Raji (cell line): ENCODE measurements around the gene GALNTL6.

Source experiments
- POLR2A ChIP-seq: IDR thresholded peaks from 2 replicates; pipeline ENCODE4 v1.6.1; 2011; ENCODE audit warnings: low read depth, low read length, control low read depth; ENCODE audit not compliant: insufficient read depth

GALNTL6 gene

GRCh38 chr4:172035562-172035961, 222.4 kb downstream of the GALNTL6 start:
- no peak for TF ChIP-seq POLR2A

GRCh38 chr4:172040766-172041165, 227.6 kb downstream of the GALNTL6 start:
- TF ChIP-seq POLR2A = no peak

GRCh38 chr4:172042714-172043114, 229.5 kb downstream of the GALNTL6 start:
- no peak for TF ChIP-seq POLR2A

- no peak for TF ChIP-seq POLR2A
These were observed 232.8 kb downstream of the GALNTL6 start for GRCh38 chr4:172045981-172046380.

GRCh38 chr4:172048666-172049065, 235.5 kb downstream of the GALNTL6 start:
- TF ChIP-seq POLR2A = no peak

- no peak for TF ChIP-seq POLR2A
These were observed 237.7 kb downstream of the GALNTL6 start for GRCh38 chr4:172050911-172051310.

- TF ChIP-seq POLR2A = no peak
These were observed 241.8 kb downstream of the GALNTL6 start for GRCh38 chr4:172055046-172055445.

- TF ChIP-seq POLR2A = no peak
These were observed 242.3 kb downstream of the GALNTL6 start for GRCh38 chr4:172055498-172055897.

- TF ChIP-seq POLR2A = no peak
These were observed 248.0 kb downstream of the GALNTL6 start for GRCh38 chr4:172061204-172061603.

- no peak for TF ChIP-seq POLR2A
These were observed 255.3 kb downstream of the GALNTL6 start for GRCh38 chr4:172068506-172068905.

GRCh38 chr4:172073590-172073989, 260.4 kb downstream of the GALNTL6 start:
- no peak for TF ChIP-seq POLR2A

GRCh38 chr4:172083272-172083671, 270.1 kb downstream of the GALNTL6 start:
- TF ChIP-seq POLR2A = no peak

- no peak for TF ChIP-seq POLR2A
These were observed 275.4 kb downstream of the GALNTL6 start for GRCh38 chr4:172088556-172088955.

- no peak for TF ChIP-seq POLR2A
These were observed 282.0 kb downstream of the GALNTL6 start for GRCh38 chr4:172095161-172095560.

GRCh38 chr4:172096786-172097185, 283.6 kb downstream of the GALNTL6 start:
- TF ChIP-seq POLR2A = no peak

- no peak for TF ChIP-seq POLR2A
These were observed 286.2 kb downstream of the GALNTL6 start for GRCh38 chr4:172099376-172099775.

- TF ChIP-seq POLR2A = no peak
These were observed 290.3 kb downstream of the GALNTL6 start for GRCh38 chr4:172103456-172103855.

- TF ChIP-seq POLR2A = no peak
These were observed 291.3 kb downstream of the GALNTL6 start for GRCh38 chr4:172104539-172104938.
